Stimulated activated CD8-positive, alpha-beta memory T cell treated with anti-CD3 and anti-CD28 coated beads, Interleukin-12 subunit alpha, Interleukin-12 subunit beta, amount 100 ng/mL, for 24 hours (primary cell): ENCODE measurements around the gene FAM13B.

Experiments used
- DNase-seq: peaks from one replicate; pipeline ENCODE4 v3.0.0-alpha.2; 2020; ENCODE audit errors: extremely low read depth

The FAM13B gene

DNA sequence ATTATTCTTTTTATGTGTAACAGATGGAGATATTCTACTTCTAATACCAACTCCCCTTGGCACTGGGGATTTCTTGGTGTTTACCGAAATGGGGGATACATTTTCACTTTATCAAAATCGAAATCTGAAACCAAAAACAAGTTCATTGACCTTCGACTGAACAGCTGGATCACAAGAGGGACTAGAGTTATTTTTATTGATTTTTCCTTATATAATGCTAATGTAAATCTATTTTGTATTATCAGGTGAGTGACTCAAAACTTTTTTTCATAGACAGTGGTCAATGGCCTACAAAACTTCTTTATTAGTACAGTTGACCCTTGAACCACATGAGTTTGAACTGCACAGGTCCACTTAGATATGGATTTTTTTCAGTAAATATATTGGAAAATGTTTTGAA lies 133.4 kb downstream of the FAM13B start:
- no peak for DNase-seq

DNA sequence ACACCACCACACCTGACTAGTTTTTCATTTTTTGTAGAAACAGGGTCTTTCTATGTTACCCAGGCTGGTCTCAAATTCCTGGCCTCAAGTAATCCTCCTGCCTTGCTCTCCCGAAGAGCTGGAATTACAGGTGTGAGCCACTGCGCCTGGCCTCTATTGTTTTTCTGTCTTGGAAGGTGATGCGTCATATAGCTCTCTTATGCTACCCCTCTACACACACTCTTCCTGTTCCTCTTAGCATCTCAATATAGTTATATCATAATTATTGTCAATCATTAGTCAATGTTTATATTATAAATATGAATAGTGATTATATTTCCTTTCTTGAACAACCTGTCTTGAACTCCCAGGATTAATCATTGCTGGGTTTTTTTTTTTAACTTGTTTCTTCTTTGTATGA lies 136.3 kb downstream of the FAM13B start:
- DNase-seq, result no peak

DNA sequence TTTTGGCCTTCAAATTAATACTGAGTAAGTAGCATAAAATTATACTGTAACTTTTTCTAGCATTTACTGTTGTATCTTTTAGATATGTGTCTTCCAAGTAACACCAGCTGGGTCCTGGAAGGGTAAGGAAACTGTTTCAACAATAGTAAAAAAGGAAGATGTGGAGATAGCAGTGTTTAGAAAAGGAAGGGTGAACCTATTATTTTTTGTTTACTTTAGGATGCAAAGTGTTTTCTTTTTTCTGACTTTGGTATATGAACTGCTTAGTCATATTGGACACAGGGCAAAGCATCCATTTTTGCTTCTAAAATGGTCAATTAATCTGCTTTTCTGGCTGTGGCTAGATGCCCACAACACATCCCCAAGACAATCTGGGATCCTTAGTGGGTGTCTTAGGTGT lies 138.3 kb downstream of the FAM13B start:
- no peak for DNase-seq

DNA sequence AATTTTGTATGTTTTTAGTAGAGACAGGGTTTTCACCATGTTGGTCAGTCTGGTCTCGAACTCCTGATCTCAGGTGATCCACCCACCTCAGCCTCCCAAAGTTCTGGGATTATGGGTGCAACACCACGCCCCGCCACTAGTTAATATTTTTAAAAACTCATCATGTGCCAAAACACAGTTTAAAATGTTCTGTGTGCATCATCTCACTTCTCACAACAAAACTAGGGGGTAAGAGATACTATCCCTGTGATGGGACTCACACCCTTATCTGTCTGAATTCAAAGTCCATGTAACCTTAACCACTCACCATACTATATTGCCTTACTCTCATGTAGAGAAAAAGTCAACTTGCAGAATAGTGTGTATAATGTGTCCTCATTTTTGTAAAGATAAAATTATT lies 141.0 kb downstream of the FAM13B start:
- DNase-seq, result no peak

DNA sequence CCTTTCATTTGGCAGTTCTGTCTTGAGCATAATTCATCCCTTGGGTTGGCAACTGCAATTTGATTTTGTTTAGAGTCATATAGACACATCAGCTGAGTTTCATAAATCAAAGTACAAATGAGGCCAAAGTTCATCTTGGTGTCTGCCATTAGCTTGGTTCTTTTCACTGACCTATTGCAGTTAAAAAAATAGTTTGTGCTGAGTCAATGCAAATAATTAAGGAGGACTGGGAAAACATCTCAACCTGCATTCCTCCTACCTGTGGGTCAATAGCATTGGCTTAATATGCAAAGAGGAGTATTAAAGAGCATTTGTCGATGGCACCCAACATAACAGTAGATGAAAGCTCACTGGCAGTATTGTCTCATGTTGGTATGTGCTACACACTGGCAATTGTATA lies 142.0 kb downstream of the FAM13B start:
- no peak for DNase-seq

DNA sequence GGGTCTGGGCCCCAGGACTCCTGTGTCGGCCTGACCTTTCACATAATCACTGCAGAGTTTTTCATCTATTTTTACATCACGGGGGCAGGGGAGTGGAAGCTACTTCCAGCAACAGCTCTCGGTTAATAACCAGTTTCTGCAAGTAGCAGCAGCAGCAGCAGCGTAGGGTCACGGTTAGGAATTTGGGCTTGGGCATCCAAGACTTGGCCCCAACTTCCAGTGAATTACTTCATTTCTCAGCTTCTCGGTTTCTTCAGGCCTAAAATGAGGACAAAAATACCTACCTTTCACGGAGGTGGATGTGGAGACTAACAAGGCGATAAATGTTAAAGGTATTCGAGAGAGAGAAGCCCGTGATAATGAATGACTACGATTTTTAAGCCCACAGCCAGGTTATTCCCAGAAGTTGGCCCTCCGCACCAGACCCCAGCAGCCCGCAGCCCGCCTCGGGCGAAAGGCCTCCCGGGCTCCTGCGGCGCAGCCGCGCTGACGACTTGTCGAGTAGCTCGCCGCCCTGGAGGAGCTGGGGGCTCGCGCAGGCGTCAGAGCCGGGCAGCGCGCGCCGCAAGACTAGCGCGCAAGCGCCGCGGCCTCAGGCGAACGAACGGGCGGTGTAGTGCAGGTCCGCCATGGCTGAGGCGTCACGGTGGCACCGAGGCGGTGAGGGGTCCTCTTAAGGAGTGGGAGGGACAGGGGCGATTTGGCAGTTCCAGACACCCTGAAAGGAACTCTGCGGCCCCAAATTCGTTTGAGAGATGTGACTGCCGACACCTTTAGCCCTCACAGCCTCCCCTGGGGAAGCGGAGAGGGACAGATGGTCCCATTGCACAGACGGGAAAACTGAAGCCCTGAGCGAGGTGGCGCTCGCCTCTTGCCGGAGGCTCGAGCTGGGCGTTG lies 143.8 kb downstream of the FAM13B start, which contains the start of gene PKD2L2:
TSS of gene PKD2L2 (plus strand) at position 595 of the 897 bp plus-strand sequence. CDS start at position 630, 35 bp downstream.
- peak; percentile 65 for DNase-seq

DNA sequence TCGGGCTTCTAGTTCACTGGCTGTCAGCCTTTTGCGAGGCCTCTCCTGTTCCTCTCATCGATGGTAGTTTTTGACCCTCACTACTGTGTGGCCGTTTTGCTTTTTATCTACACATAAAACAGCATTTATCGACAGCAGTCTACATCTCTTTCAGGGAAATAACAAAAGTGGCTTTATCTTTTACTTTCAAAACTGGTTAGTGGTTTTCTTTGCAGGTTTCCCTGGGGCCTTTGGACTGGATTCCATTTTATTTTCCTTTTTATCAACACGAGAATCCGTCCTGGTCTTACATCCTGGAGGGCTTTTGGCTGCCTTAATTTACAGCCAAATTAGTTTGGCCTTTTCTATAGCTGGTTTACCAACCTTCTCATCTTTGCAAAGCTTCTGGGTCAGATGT lies 144.4 kb downstream of the FAM13B start:
- no peak for DNase-seq
